HEK293 (cell line): ENCODE data around the gene MMP24.

Experiments used
- CTCF ChIA-PET: fragments of 350-600 bp; formaldehyde crosslinking; extraction: SDS; loops from one replicate; lab custom pipeline; 2021; ENCODE audit warnings: antibody characterized with exemption; lab: Yijun Ruan, JAX
- POLR2A ChIA-PET: fragments of 300-600 bp; formaldehyde crosslinking; extraction: SDS; loops from one replicate; lab custom pipeline; 2020; ENCODE audit warnings: antibody characterized with exemption, inconsistent platforms; lab: Yijun Ruan, JAX
- H3K27ac ChIP-seq: fragments of 200-500 bp; sonication (Bioruptor generic); 2 replicates; pipeline ENCODE4 v1.5.1; 2014; ENCODE audit warnings: low read depth, low read length, control low read depth, inconsistent platforms; ENCODE audit errors: extremely low read depth
- H3K36me3 ChIP-seq, 2 experiments: fragments of 200-500 bp in 1 of 2; sonication (Bioruptor generic) in 1 of 2; 1 replicate in 1 of 2; 2 replicates in 1 of 2; pipeline ENCODE4 v1.5.1; 2014 to 2017; ENCODE audit warnings: inconsistent platforms in 2 of 2, low read length in 2 of 2; ENCODE audit not compliant: control insufficient read depth in 2 of 2, insufficient read depth in 1 of 2
- H3K4me1 ChIP-seq: fragments of 200-500 bp; sonication (Bioruptor generic); 2 replicates; pipeline ENCODE4 v1.5.1; 2014; ENCODE audit warnings: mild to moderate bottlenecking, low read length, inconsistent platforms; ENCODE audit not compliant: control insufficient read depth, insufficient read depth
- H3K4me3 ChIP-seq: 2 replicates; pipeline ENCODE4 v1.5.1; 2011; ENCODE audit warnings: low read depth, mild to moderate bottlenecking, control low read depth, low read length, moderate library complexity
- H3K9me3 ChIP-seq: fragments of 200-500 bp; sonication (Bioruptor generic); 2 replicates; pipeline ENCODE4 v1.5.1; 2014; ENCODE audit warnings: low read depth, low read length, inconsistent platforms; ENCODE audit not compliant: control insufficient read depth, insufficient read depth
- PRDM4 ChIP-seq: fragments of 450-650 bp; formaldehyde crosslinking; IDR thresholded peaks from 2 replicates; pipeline ENCODE4 v1.5.1; 2017; ENCODE audit warnings: missing biosample characterization, missing genetic modification characterization
- SETDB1 ChIP-seq: IDR thresholded peaks from one replicate; pipeline ENCODE4 v1.6.1; 2017; ENCODE audit warnings: mild to moderate bottlenecking, low read length, moderate library complexity, mixed read lengths; ENCODE audit not compliant: insufficient read length
- ZEB2 ChIP-seq: fragments of 450-650 bp; formaldehyde crosslinking; IDR thresholded peaks from 2 replicates; pipeline ENCODE4 v1.5.1; 2016; ENCODE audit warnings: missing biosample characterization, missing genetic modification characterization
- ZFP3 ChIP-seq: fragments of 450-650 bp; formaldehyde crosslinking; IDR thresholded peaks from 2 replicates; pipeline ENCODE4 v1.5.1; 2016; ENCODE audit warnings: low read depth, missing biosample characterization, missing genetic modification characterization
- ZIC2 ChIP-seq: fragments of 450-650 bp; formaldehyde crosslinking; IDR thresholded peaks from 2 replicates; pipeline ENCODE4 v1.5.1; 2016; ENCODE audit warnings: missing biosample characterization, missing genetic modification characterization
- ZNF114 ChIP-seq: fragments of 450-650 bp; formaldehyde crosslinking; IDR thresholded peaks from 2 replicates; pipeline ENCODE4 v1.5.0; 2017; ENCODE audit warnings: missing biosample characterization, missing genetic modification characterization
- ZNF133 ChIP-seq: fragments of 450-650 bp; formaldehyde crosslinking; IDR thresholded peaks from 2 replicates; pipeline ENCODE4 v1.5.1; 2016; ENCODE audit warnings: missing biosample characterization, missing genetic modification characterization
- ZNF146 ChIP-seq: fragments of 450-650 bp; formaldehyde crosslinking; IDR thresholded peaks from 2 replicates; pipeline ENCODE4 v1.5.1; 2016; ENCODE audit warnings: missing biosample characterization, missing genetic modification characterization
- ZNF148 ChIP-seq: fragments of 450-650 bp; formaldehyde crosslinking; IDR thresholded peaks from 2 replicates; pipeline ENCODE4 v1.5.0; 2017; ENCODE audit warnings: missing biosample characterization, missing genetic modification characterization, borderline replicate concordance
- ZNF16 ChIP-seq: fragments of 450-650 bp; formaldehyde crosslinking; IDR thresholded peaks from 2 replicates; pipeline ENCODE4 v1.5.1; 2016; ENCODE audit warnings: low read depth, missing biosample characterization, missing genetic modification characterization
- ZNF184 ChIP-seq: fragments of 450-650 bp; IDR thresholded peaks from 2 replicates; pipeline ENCODE4 v1.5.1; 2018; ENCODE audit warnings: missing biosample characterization, mild to moderate bottlenecking, missing genetic modification characterization
- ZNF2 ChIP-seq: fragments of 450-650 bp; formaldehyde crosslinking; IDR thresholded peaks from 2 replicates; pipeline ENCODE4 v1.5.1; 2016; ENCODE audit warnings: missing biosample characterization, missing genetic modification characterization
- ZNF24 ChIP-seq: fragments of 450-650 bp; formaldehyde crosslinking; IDR thresholded peaks from 2 replicates; pipeline ENCODE4 v1.5.1; 2016; ENCODE audit warnings: missing biosample characterization, missing genetic modification characterization
- ZNF292 ChIP-seq: fragments of 450-650 bp; formaldehyde crosslinking; IDR thresholded peaks from 2 replicates; pipeline ENCODE4 v1.5.1; 2016; ENCODE audit warnings: low read depth, missing biosample characterization, missing genetic modification characterization, borderline replicate concordance
- ZNF335 ChIP-seq: fragments of 450-650 bp; formaldehyde crosslinking; conservative IDR thresholded peaks from 2 replicates; pipeline ENCODE4 v1.5.1; 2016; ENCODE audit warnings: missing biosample characterization, missing genetic modification characterization
- ZNF366 ChIP-seq: fragments of 450-650 bp; formaldehyde crosslinking; conservative IDR thresholded peaks from 2 replicates; pipeline ENCODE4 v1.5.1; 2016; ENCODE audit warnings: missing biosample characterization, missing genetic modification characterization
- ZNF37A ChIP-seq: fragments of 450-650 bp; IDR thresholded peaks from 2 replicates; pipeline ENCODE4 v1.5.1; 2018; ENCODE audit warnings: missing biosample characterization, missing genetic modification characterization
- ZNF398 ChIP-seq: fragments of 450-650 bp; formaldehyde crosslinking; IDR thresholded peaks from 2 replicates; pipeline ENCODE4 v1.5.1; 2017; ENCODE audit warnings: missing biosample characterization, missing genetic modification characterization
- ZNF416 ChIP-seq: fragments of 450-650 bp; formaldehyde crosslinking; IDR thresholded peaks from 2 replicates; pipeline ENCODE4 v1.5.1; 2016; ENCODE audit warnings: missing biosample characterization, missing genetic modification characterization
- ZNF473 ChIP-seq: fragments of 450-650 bp; formaldehyde crosslinking; IDR thresholded peaks from 2 replicates; pipeline ENCODE4 v1.5.1; 2017; ENCODE audit warnings: missing biosample characterization, missing genetic modification characterization
- ZNF558 ChIP-seq: fragments of 450-650 bp; formaldehyde crosslinking; IDR thresholded peaks from 2 replicates; pipeline ENCODE4 v1.5.1; 2016; ENCODE audit warnings: missing biosample characterization, missing genetic modification characterization
- ZNF585B ChIP-seq: fragments of 450-650 bp; formaldehyde crosslinking; IDR thresholded peaks from 2 replicates; pipeline ENCODE4 v1.5.1; 2016; ENCODE audit warnings: missing biosample characterization, missing genetic modification characterization
- ZNF624 ChIP-seq: fragments of 450-650 bp; formaldehyde crosslinking; IDR thresholded peaks from 2 replicates; pipeline ENCODE4 v1.5.1; 2017; ENCODE audit warnings: missing biosample characterization, missing genetic modification characterization
- ZNF629 ChIP-seq: fragments of 450-650 bp; formaldehyde crosslinking; IDR thresholded peaks from 2 replicates; pipeline ENCODE4 v1.5.1; 2017; ENCODE audit warnings: missing biosample characterization, missing genetic modification characterization
- ZNF639 ChIP-seq: fragments of 450-650 bp; formaldehyde crosslinking; IDR thresholded peaks from 2 replicates; pipeline ENCODE4 v1.5.1; 2016; ENCODE audit warnings: missing biosample characterization, missing genetic modification characterization
- ZNF654 ChIP-seq: fragments of 450-650 bp; formaldehyde crosslinking; IDR thresholded peaks from 2 replicates; pipeline ENCODE4 v1.5.1; 2016; ENCODE audit warnings: low read depth, missing biosample characterization, missing genetic modification characterization
- ZNF692 ChIP-seq: fragments of 450-650 bp; formaldehyde crosslinking; IDR thresholded peaks from 2 replicates; pipeline ENCODE4 v1.5.1; 2016; ENCODE audit warnings: missing biosample characterization, missing genetic modification characterization
- ZNF747 ChIP-seq: fragments of 450-650 bp; formaldehyde crosslinking; IDR thresholded peaks from 2 replicates; pipeline ENCODE4 v1.5.1; 2016; ENCODE audit warnings: missing biosample characterization, missing genetic modification characterization
- ZNF791 ChIP-seq: fragments of 450-650 bp; formaldehyde crosslinking; IDR thresholded peaks from 2 replicates; pipeline ENCODE4 v1.5.1; 2016; ENCODE audit warnings: missing biosample characterization, missing genetic modification characterization
- ZSCAN30 ChIP-seq: fragments of 450-650 bp; IDR thresholded peaks from 2 replicates; pipeline ENCODE4 v1.5.1; 2018; ENCODE audit warnings: missing biosample characterization, mild to moderate bottlenecking, missing genetic modification characterization, moderate library complexity

Gene MMP24

GRCh38 chr20:35284992-35285805 is 58.7 kb downstream of the MMP24 start (continued):
- TF ChIP-seq ZNF24 (tag by site-specific recombination), result peak; percentile 99; the same call in 1 of the 2 replicates
- TF ChIP-seq ZNF639 (tag by site-specific recombination), result no peak
- TF ChIP-seq ZNF791 (tag by site-specific recombination), result no peak
- no peak for TF ChIP-seq ZNF292 (tag by site-specific recombination)
- no peak for TF ChIP-seq ZNF114 (tag by site-specific recombination)
- peak; percentile 11; the same call in 1 of the 2 replicates for TF ChIP-seq ZNF2
- peak; percentile 88 for TF ChIP-seq ZIC2
- no peak for TF ChIP-seq SETDB1
- TF ChIP-seq ZNF37A (tag by site-specific recombination), result no peak
- no peak for TF ChIP-seq ZNF133
- no peak for TF ChIP-seq ZNF416 (tag by site-specific recombination)
- TF ChIP-seq ZNF624, result no peak
- no peak for TF ChIP-seq ZNF654
- no peak for TF ChIP-seq ZNF747 (tag by site-specific recombination)
- no peak for TF ChIP-seq ZNF473 (tag by site-specific recombination)
- peak; percentile 84 for TF ChIP-seq ZNF335 (tag by site-specific recombination)
- no peak for TF ChIP-seq ZNF16
- no peak for TF ChIP-seq ZFP3
- no peak; the same call in 1 of the 2 replicates for TF ChIP-seq ZNF692 (tag by site-specific recombination)
- no peak for TF ChIP-seq ZSCAN30

- H3K9me3 ChIP-seq, result no peaks in the 10 kb centered on the region
- H3K36me3 ChIP-seq, result peaks cover 13 to 24% of the 10 kb centered on the region in 2 experiments; a peak in 2 of 3 replicates
- H3K27ac ChIP-seq, result no peak overlapping the region
- POLR2A ChIA-PET, result no interaction called here
- CTCF ChIA-PET, result no interaction called here
- no peaks in the 10 kb centered on the region for H3K4me1 ChIP-seq
- H3K4me3 ChIP-seq, result no peak overlapping the region
- TF ChIP-seq ZNF146 (tag by site-specific recombination) (0 out of 2 replicates have a peak, but pooled peaks have one; percentile 33), ZNF398 (tag by site-specific recombination) (peak; percentile 79), PRDM4 (tag by site-specific recombination) (peak; percentile 31; the same call in 1 of the 2 replicates), ZEB2 (tag by site-specific recombination) (peak; percentile 72), ZNF629 (tag by site-specific recombination) (peak; percentile 99), ZNF148 (0 out of 2 replicates have a peak, but pooled peaks have one; percentile 58), ZNF585B (no peak), ZNF2 (0 out of 2 replicates have a peak, but pooled peaks have one; percentile 21), ZNF558 (tag by site-specific recombination) (peak; percentile 18; the same call in 1 of the 2 replicates), ZNF184 (tag by site-specific recombination) (0 out of 2 replicates have a peak, but pooled peaks have one; percentile 9), ZNF366 (tag by site-specific recombination) (peak; percentile 73)
Measured at GRCh38 chr20:35285806-35286076, 59.3 kb downstream of the MMP24 start.
